Measurements from ENCODE around the gene TCF4. TPM values are rescaled to one million over a fixed set of nuclear protein-coding genes. Genes with fewer than 3 reads are reported as not detected.

TCF4 gene
- total and polyA plus RNA-seq, 2 donors (not counting 3 experiments of a cell fraction or from before 2014, with no cell fraction given): 183 to 390 TPM

DNA sequence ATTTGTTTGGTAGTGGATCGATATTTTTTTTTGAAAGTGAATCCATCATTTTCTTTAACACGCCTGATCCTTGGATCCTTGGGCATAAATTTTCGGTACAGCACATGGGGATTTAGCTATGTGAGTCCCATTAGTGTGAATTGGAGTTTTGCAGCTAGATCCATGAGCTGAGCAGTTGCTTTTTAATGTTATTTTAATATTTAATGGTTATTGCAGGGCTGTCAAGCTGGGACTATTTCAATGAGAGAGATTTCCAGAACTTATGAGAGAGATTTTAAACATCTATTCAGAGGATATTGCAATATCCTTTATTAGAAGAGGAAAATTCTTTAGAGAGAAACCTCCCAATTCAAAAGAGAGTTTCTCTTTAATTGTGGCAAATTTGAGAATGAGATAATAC, 35.6 kb upstream of the TCF4 start:
- no peak for DNase-seq (ENCODE audit: low read depth, low spot score)
- Histone ChIP-seq H3K9me3 (replicated peaks; ENCODE audit: control insufficient read depth, insufficient read depth, low read length) (no peaks in the 10 kb centered on the region), H3K4me2 (ENCODE audit: insufficient read depth, low read length) (no peak overlapping the region), H3K27me3 (ENCODE audit: control insufficient read depth in 2 of 2, insufficient read depth in 2 of 2, low read length in 2 of 2) (no peaks in the 10 kb centered on the region), H2AFZ (ENCODE audit: low read depth, low read length) (no peak overlapping the region), H3K9me1 (replicated peaks; ENCODE audit: control insufficient read depth, extremely low read depth, insufficient read depth, low read length) (no peaks in the 10 kb centered on the region), H3K4me1 (ENCODE audit: control insufficient read depth, extremely low read depth, insufficient read depth, low read length) (no peaks in the 10 kb centered on the region), H3K79me2 (ENCODE audit: control insufficient read depth, insufficient read depth, low read length) (no peaks in the 10 kb centered on the region), H4K20me1 (replicated peaks; ENCODE audit: control insufficient read depth, extremely low read depth, insufficient read depth, low read length) (no peaks in the 10 kb centered on the region), H3K36me3 (ENCODE audit: control insufficient read depth in 2 of 2, extremely low read depth in 1 of 2, insufficient read depth in 2 of 2, low read length in 2 of 2) (no peaks in the 10 kb centered on the region), H3K27ac (ENCODE audit: insufficient read depth, low read depth, low read length) (no peak overlapping the region), H3K9ac (replicated peaks; ENCODE audit: extremely low read depth, insufficient read depth, low read length) (no peak overlapping the region), H3K4me3 (replicated peaks in 1 of 3; ENCODE audit: insufficient read depth in 1 of 3, low read depth in 1 of 3, low read length in 3 of 3) (no peak overlapping the region)
- POLR2A ChIA-PET: no interaction called here
- dilution Hi-C loops (cut with MboI; ENCODE audit: extremely low pct_ligation_motif_present, low sequenced_read_pairs) (no loop called here), intact Hi-C loops (cut with micrococcal nuclease) (no loop called here)
- no TSS peak for BruUV-seq (replicated peaks)
- TF ChIP-seq POLR2AphosphoS5 (IDR thresholded peaks at IDR 0.05; ENCODE audit: insufficient read depth, low read depth, low read length) (no peak), EZH2 (IDR thresholded peaks at IDR 0.05; ENCODE audit: borderline replicate concordance, low read depth, low read length, severe bottlenecking) (no peak), JUN (IDR thresholded peaks at IDR 0.05; ENCODE audit: borderline replicate concordance, insufficient read depth, insufficient read length, low read depth) (no peak), FOS (IDR thresholded peaks at IDR 0.05; ENCODE audit: borderline replicate concordance, insufficient read depth, low read length) (no peak)
- TF ChIP-seq, protein P1, sequence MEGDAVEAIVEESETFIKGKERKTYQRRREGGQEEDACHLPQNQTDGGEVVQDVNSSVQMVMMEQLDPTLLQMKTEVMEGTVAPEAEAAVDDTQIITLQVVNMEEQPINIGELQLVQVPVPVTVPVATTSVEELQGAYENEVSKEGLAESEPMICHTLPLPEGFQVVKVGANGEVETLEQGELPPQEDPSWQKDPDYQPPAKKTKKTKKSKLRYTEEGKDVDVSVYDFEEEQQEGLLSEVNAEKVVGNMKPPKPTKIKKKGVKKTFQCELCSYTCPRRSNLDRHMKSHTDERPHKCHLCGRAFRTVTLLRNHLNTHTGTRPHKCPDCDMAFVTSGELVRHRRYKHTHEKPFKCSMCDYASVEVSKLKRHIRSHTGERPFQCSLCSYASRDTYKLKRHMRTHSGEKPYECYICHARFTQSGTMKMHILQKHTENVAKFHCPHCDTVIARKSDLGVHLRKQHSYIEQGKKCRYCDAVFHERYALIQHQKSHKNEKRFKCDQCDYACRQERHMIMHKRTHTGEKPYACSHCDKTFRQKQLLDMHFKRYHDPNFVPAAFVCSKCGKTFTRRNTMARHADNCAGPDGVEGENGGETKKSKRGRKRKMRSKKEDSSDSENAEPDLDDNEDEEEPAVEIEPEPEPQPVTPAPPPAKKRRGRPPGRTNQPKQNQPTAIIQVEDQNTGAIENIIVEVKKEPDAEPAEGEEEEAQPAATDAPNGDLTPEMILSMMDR (IDR thresholded peaks at IDR 0.05; ENCODE audit: extremely low read depth in 1 of 2, insufficient read depth in 1 of 2, low read depth in 1 of 2, low read length in 2 of 2): no peak
- no peak for FAIRE-seq
- CTCF ChIA-PET: interaction anchor here (1.1 to 1.4 kb wide), 2 partner anchors 11 to 158 kb away, joined by 3 to 5 read pairs; no protein-coding TSS in a partner anchor

DNA sequence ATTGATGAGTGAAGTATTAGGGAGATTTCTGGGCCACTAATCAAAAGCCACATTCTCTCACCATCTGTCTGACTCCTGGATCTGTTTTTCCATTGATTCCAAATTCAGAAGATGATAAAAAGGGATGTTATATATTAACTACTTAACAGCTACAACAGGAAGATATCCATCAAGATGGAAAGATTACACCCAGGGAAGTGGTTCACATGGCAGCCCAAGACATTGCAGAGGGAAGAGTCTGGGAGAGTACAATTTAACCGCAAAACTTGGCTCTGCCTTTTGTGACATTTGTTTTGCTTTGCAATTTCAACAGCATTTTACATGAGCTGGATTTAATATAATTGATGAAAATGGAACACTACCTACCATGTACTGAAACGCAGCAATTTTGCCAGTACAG, 22.5 kb upstream of the TCF4 start:
- TF ChIP-seq POLR2A (IDR thresholded peaks at IDR 0.05; ENCODE audit: low read depth, low read length) (no peak), MAX (IDR thresholded peaks at IDR 0.05; ENCODE audit: insufficient read depth, insufficient read length) (no peak), EZH2 (IDR thresholded peaks at IDR 0.05; ENCODE audit: borderline replicate concordance, low read depth, low read length, severe bottlenecking) (no peak), FOS (IDR thresholded peaks at IDR 0.05; ENCODE audit: borderline replicate concordance, insufficient read depth, low read length) (no peak), JUN (IDR thresholded peaks at IDR 0.05; ENCODE audit: borderline replicate concordance, insufficient read depth, insufficient read length, low read depth) (no peak), MYC (IDR thresholded peaks at IDR 0.05; ENCODE audit: low read depth, low read length) (no peak), POLR2AphosphoS5 (IDR thresholded peaks at IDR 0.05; ENCODE audit: insufficient read depth, low read depth, low read length) (no peak), GATA2 (IDR thresholded peaks at IDR 0.05; ENCODE audit: insufficient read depth, insufficient read length, low read depth, low read length) (no peak)
- TF ChIP-seq, protein P1 (IDR thresholded peaks at IDR 0.05; ENCODE audit: extremely low read depth in 1 of 2, insufficient read depth in 1 of 2, low read depth in 1 of 2, low read length in 2 of 2): no peak
- Histone ChIP-seq H4K20me1 (replicated peaks; ENCODE audit: control insufficient read depth, extremely low read depth, insufficient read depth, low read length) (no peaks in the 10 kb centered on the region), H3K9me3 (replicated peaks; ENCODE audit: control insufficient read depth, insufficient read depth, low read length) (no peaks in the 10 kb centered on the region), H2AFZ (ENCODE audit: low read depth, low read length) (no peak overlapping the region), H3K9me1 (replicated peaks; ENCODE audit: control insufficient read depth, extremely low read depth, insufficient read depth, low read length) (no peaks in the 10 kb centered on the region), H3K4me1 (ENCODE audit: control insufficient read depth, extremely low read depth, insufficient read depth, low read length) (no peaks in the 10 kb centered on the region), H3K36me3 (ENCODE audit: control insufficient read depth in 2 of 2, extremely low read depth in 1 of 2, insufficient read depth in 2 of 2, low read length in 2 of 2) (no peaks in the 10 kb centered on the region), H3K79me2 (ENCODE audit: control insufficient read depth, insufficient read depth, low read length) (no peaks in the 10 kb centered on the region), H3K4me3 (replicated peaks in 1 of 3; ENCODE audit: insufficient read depth in 1 of 3, low read depth in 1 of 3, low read length in 3 of 3) (no peak overlapping the region), H3K9ac (replicated peaks; ENCODE audit: extremely low read depth, insufficient read depth, low read length) (no peak overlapping the region), H3K27me3 (ENCODE audit: control insufficient read depth in 2 of 2, insufficient read depth in 2 of 2, low read length in 2 of 2) (no peaks in the 10 kb centered on the region), H3K4me2 (ENCODE audit: insufficient read depth, low read length) (no peak overlapping the region), H3K27ac (ENCODE audit: insufficient read depth, low read depth, low read length) (no peak overlapping the region)
- no peak for DNase-seq (ENCODE audit: low read depth, low spot score)
- CTCF ChIA-PET: no interaction called here
- POLR2A ChIA-PET: no interaction called here
- BruUV-seq (replicated peaks): no TSS peak
- intact Hi-C loops (cut with micrococcal nuclease): no loop called here
- dilution Hi-C loops (cut with MboI; ENCODE audit: extremely low pct_ligation_motif_present, low sequenced_read_pairs): no loop called here
- no peak for FAIRE-seq
